AG09319 (cell line): ENCODE measurements around the gene TMEM41B.

Experiments used
- DNase-seq: peaks from one replicate; pipeline ENCODE4 v3.0.0-alpha.2; 2010; ENCODE audit warnings: low read depth; ENCODE audit errors: extremely low read depth
- CTCF ChIP-seq: IDR thresholded peaks from 2 replicates; pipeline ENCODE4 v1.5.1; 2011; ENCODE audit warnings: low read depth, mild to moderate bottlenecking, inconsistent platforms, low read length, moderate library complexity

The TMEM41B gene

GRCh38 chr11:9315078-9315688 lies 790 bp upstream of the TMEM41B start:
- no peak for TF ChIP-seq CTCF

DNA sequence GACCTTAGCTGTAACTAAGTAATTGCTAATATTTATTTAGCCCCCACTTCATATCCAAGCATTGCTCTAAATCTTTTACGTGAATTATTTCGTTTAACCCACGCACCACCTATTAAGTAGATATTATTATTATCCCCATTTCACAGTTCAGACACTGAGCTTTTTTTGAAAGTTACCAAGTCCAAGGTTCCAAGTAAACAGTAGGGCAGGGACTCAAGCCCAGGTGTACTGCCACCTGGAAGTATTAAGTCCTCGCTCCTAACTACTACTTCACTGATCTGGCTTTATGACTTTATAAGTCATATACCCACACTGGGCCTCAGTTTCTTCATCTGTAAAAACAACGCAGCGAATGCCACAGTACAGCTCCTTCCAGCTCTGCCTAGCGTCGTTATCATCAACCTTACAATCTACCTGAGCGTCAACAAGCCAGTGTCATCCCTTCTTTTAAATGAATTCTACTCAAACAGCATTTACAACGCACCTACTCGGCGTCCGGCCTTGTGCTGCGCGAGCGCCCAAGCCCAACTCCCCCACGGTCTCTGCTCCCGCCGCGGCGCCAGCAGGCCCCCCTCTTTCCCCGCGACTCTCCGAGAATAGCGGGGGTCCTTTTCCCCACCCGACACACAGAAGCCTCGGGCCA lies 624 bp downstream of the TMEM41B start:
- no peak for DNase-seq
- no peak for TF ChIP-seq CTCF

More at GRCh38 chr11:9315078-9315688, 790 bp upstream of the TMEM41B start:
- no peak for DNase-seq

GRCh38 chr11:9310485-9311090 lies 3.8 kb downstream of the TMEM41B start:
- no peak for TF ChIP-seq CTCF
- DNase-seq: no peak

DNA sequence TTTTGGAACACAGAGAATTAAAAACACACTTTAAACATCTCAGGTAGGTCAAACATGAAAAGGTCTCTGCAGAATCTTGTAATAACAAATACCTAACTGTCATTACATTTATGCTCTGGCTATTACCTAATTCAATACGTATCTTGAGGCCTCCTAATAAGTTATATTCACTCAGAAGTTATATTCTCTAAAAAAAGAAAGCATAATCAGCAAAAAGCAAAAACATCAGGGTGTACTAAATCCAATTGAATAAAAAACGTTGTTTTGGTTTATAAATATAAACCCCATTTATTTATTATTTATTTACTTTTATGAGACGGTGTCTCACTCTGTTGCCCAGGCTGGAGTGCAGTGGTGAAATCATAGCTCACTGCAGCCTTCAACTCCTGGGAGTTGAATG lies 10.2 kb downstream of the TMEM41B start:
- no peak for DNase-seq
- no peak for TF ChIP-seq CTCF

DNA sequence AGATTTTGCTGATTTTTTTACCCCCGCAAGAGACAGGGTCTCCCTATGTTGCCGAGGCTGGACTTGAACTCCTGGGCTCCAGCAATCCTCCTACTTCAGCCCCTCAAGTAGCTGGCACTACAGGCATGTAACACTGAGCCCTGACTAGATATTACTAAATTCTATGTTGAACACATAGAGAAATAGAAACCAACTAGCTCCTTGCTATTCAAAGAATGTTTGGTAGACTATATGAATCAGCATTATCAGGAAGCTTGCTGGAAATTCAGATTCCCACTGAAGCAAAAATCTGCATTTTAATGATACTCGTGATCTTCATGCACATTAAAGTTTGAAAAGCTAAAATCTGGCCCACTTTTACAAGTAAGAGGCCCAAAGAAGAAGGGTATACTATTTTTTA lies 11.9 kb downstream of the TMEM41B start:
- DNase-seq: no peak

DNA sequence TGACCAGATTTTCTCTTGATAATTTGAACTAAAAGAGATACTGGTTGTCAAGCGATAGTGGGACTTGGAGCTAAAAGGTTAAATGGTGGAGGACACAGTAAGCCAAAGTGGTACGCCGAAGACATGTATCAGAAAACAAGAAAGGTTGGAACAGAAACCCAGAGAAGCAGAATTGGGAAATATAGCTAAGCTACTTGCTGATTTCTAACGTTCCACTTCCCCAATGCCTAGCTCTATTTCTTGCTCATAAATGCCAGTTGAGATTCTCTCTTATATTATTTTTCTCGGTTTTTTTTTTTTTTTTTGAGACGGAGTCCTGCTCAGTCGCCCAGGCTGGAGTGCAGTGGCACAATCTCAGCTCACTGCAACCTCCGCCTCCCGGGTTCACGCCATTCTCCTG lies 12.7 kb downstream of the TMEM41B start:
- TF ChIP-seq CTCF: no peak
- no peak for DNase-seq

More for the DNA sequence above, 11.9 kb downstream of the TMEM41B start:
- TF ChIP-seq CTCF: no peak

DNA sequence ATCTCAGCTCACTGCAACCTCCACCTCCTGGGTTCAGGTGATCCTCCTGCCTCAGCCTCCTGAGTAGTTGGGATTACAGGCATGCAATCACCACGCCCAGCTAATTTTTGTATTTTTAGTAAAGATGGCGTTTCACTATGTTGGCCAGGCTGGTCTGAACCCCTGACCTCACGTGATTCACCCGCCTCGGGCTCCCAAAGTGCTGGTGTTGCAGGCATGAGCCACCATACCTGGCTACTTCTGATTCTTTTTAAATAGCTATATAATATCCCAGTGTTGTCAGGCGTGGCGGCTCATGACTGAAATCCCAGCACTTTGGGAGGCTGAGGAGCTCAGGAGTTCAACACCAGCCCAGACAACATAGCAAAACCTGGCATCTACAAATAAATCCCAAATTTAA lies 20.7 kb downstream of the TMEM41B start:
- DNase-seq: no peak
- no peak for TF ChIP-seq CTCF
